ENCODE results near the gene AMER3. TPM values are rescaled to one million over a fixed set of nuclear protein-coding genes. Genes with fewer than 3 reads are reported as not detected.

The AMER3 gene
- total and polyA plus RNA-seq, 2 of the 8 experiments (the other 6 are each of a cell fraction or from before 2014, with no cell fraction given): 0.15 to 0.19 TPM

- TF ChIP-seq JUN (IDR thresholded peaks at IDR 0.05; ENCODE audit: low read depth, low read length) (no peak), TAF1 (IDR thresholded peaks at IDR 0.05; ENCODE audit: low read depth, low read length) (no peak), E2F6 (IDR thresholded peaks at IDR 0.05) (no peak)
Observed at GRCh38 chr2:130807659-130808385, 52.5 kb downstream of the AMER3 start (continued).

Measured in H1 (cell line).